Calu3 (cell line): ENCODE data around the gene PRPF38B. TPM values are rescaled to one million over a fixed set of nuclear protein-coding genes. Genes with fewer than 3 reads are reported as not detected.

ENCODE experiments used
- BruUV-seq: library from RNA; stranded (reverse); fragments of 400-500 nt; replicated peaks from 2 replicates; lab custom pipeline; 2021; lab: Mats Ljungman, UMichigan
- CTCF ChIA-PET: fragments of 300-600 bp; sonication (Branson Sonifier 250); formaldehyde crosslinking; loops from one replicate; lab custom pipeline; 2022; ENCODE audit warnings: antibody characterized with exemption; lab: Charles Lee
- DNase-seq: peaks from one replicate; pipeline ENCODE4 v3.0.0; 2022
- H3K27ac Mint-ChIP-seq: one replicate; pipeline ENCODE4 v1.8.0; 2022; ENCODE audit warnings: mixed read lengths; ENCODE audit not compliant: unreplicated experiment
- H3K27me3 Mint-ChIP-seq: one replicate; pipeline ENCODE4 v1.8.0; 2022; ENCODE audit warnings: mixed read lengths; ENCODE audit not compliant: unreplicated experiment
- H3K36me3 Mint-ChIP-seq: one replicate; pipeline ENCODE4 v1.8.0; 2022; ENCODE audit warnings: mild to moderate bottlenecking, moderate library complexity, mixed read lengths; ENCODE audit not compliant: insufficient read depth, unreplicated experiment
- H3K4me1 Mint-ChIP-seq: one replicate; pipeline ENCODE4 v1.8.0; 2022; ENCODE audit warnings: mild to moderate bottlenecking, low read depth, mixed read lengths; ENCODE audit not compliant: unreplicated experiment
- H3K4me3 Mint-ChIP-seq: one replicate; pipeline ENCODE4 v1.8.0; 2022; ENCODE audit warnings: mild to moderate bottlenecking, low read depth, moderate library complexity, mixed read lengths; ENCODE audit not compliant: unreplicated experiment
- H3K9me3 Mint-ChIP-seq: one replicate; pipeline ENCODE4 v1.8.0; 2022; ENCODE audit warnings: low read depth, mixed read lengths; ENCODE audit not compliant: unreplicated experiment
- CTCF ChIP-seq: fragments of 200-600 bp; IDR thresholded peaks from one replicate; pipeline ENCODE4 v1.8.0; 2022; ENCODE audit warnings: antibody characterized with exemption; ENCODE audit not compliant: unreplicated experiment
- intact Hi-C: fragments of 100-400 bp; cut with micrococcal nuclease; formaldehyde crosslinking; loops from one replicate; pipeline ENCODE4 v1.10.0; 2022; ENCODE audit not compliant: unreplicated experiment
- total RNA-seq: library from RNA; stranded (reverse); gene quantifications from 2 replicates; pipeline ENCODE4 v1.2.3, GENCODE V29; 2022

Gene PRPF38B
- total RNA-seq, 1 experiment from 2014 or later = 47.6 TPM

- peaks cover 14% of the 10 kb centered on the region for H3K36me3 Mint-ChIP-seq
- no TSS peak for BruUV-seq
- CTCF ChIA-PET = no interaction called here
- H3K4me1 Mint-ChIP-seq = peaks cover 19% of the 10 kb centered on the region
- no peak overlapping the region for H3K4me3 Mint-ChIP-seq
- intact Hi-C loops = loop anchor here (2.0 kb wide), 1 partner anchor 55 kb away; the partner anchor contains the start of gene PRPF38B
- no peaks in the 10 kb centered on the region for H3K9me3 Mint-ChIP-seq
- no peak for TF ChIP-seq CTCF
- DNase-seq = no peak
- no peak overlapping the region for H3K27ac Mint-ChIP-seq
- H3K27me3 Mint-ChIP-seq = no peaks in the 10 kb centered on the region
Observed at GRCh38 chr1:108747898-108748297, 55.8 kb downstream of the PRPF38B start.

GRCh38 chr1:108749081-108749480 is 57.0 kb downstream of the PRPF38B start:
- BruUV-seq = no TSS peak
- CTCF ChIA-PET = interaction anchor here (0.6 kb wide), 1 partner anchor 606 kb away, joined by 3 read pairs; no protein-coding TSS in a partner anchor
- Mint-ChIP-seq H3K27me3 (no peaks in the 10 kb centered on the region), H3K27ac (peak overlapping the region; percentile 2), H3K4me3 (no peak overlapping the region), H3K9me3 (no peaks in the 10 kb centered on the region), H3K36me3 (peaks cover 14% of the 10 kb centered on the region), H3K4me1 (peaks cover 19% of the 10 kb centered on the region)
- TF ChIP-seq CTCF = no peak
- no peak for DNase-seq
- intact Hi-C loops = no loop called here

- H3K27me3 Mint-ChIP-seq = no peaks in the 10 kb centered on the region
- H3K4me1 Mint-ChIP-seq = peaks cover 19% of the 10 kb centered on the region
- no TSS peak for BruUV-seq
- no peak overlapping the region for H3K4me3 Mint-ChIP-seq
- H3K27ac Mint-ChIP-seq = no peak overlapping the region
- no peak for TF ChIP-seq CTCF
- CTCF ChIA-PET = interaction anchor here (0.5 kb wide), 1 partner anchor 308 kb away, joined by 3 read pairs; no protein-coding TSS in a partner anchor
- intact Hi-C loops = no loop called here
- no peak for DNase-seq
- H3K9me3 Mint-ChIP-seq = no peaks in the 10 kb centered on the region
- peaks cover 14% of the 10 kb centered on the region for H3K36me3 Mint-ChIP-seq
Observed at GRCh38 chr1:108750476-108751181, 58.5 kb downstream of the PRPF38B start.

Other genes starting within 250 kb of the PRPF38B start
- not detected in 2 replicates for gene NBPF6, start 242.0 kb upstream of the PRPF38B start, total RNA-seq
- 7.9 and 13.6 TPM in 2 replicates for gene EEIG2, start 132.2 kb upstream of the PRPF38B start, total RNA-seq
- gene HENMT1, start 31.2 kb upstream of the PRPF38B start, total RNA-seq = 9.9 and 10.6 TPM in 2 replicates
- gene FNDC7, start 20.6 kb downstream of the PRPF38B start, total RNA-seq = not detected in 2 replicates
- gene STXBP3, start 54.4 kb downstream of the PRPF38B start, total RNA-seq = 30.3 and 32.0 TPM in 2 replicates
- gene AKNAD1, start 164.8 kb downstream of the PRPF38B start, total RNA-seq = not detected in 2 replicates
- 20.8 and 24.2 TPM in 2 replicates for gene GPSM2, start 184.7 kb downstream of the PRPF38B start, total RNA-seq